Gastrocnemius medialis (tissue), 4 donors: ENCODE results near the gene NDUFB10. TPM values are rescaled to one million over a fixed set of nuclear protein-coding genes. Genes with fewer than 3 reads are reported as not detected.
A peak's percentile ranks its signal among the peaks of the same experiment; 100 is the strongest.

ENCODE experiments used
- ATAC-seq, 2 donors: fragments of 150-250 bp; one replicate each; pipeline ENCODE4 v1.9.1; 2016
- DNase-seq, 2 donors: peaks; one replicate each; pipeline ENCODE4 v3.0.0-alpha.2; 2019
- H3K27ac ChIP-seq, 4 donors: fragments of 200-600 bp; sonication (generic); 1 replicate in 1 of 4; 2 replicates in 3 of 4; pipeline ENCODE4 v1.5.1; 2016 to 2018; ENCODE audit warnings: mild to moderate bottlenecking in 2 of 4, moderate library complexity in 1 of 4
- H3K27me3 ChIP-seq, 3 donors: fragments of 200-600 bp; sonication (generic) in 2 of 3; 1 replicate in 1 of 3; 2 replicates in 2 of 3; pipeline versions ENCODE4 v1.5.1 to v1.6.0; 2016 to 2019; ENCODE audit warnings: mild to moderate bottlenecking in 1 of 3, moderate library complexity in 1 of 3
- H3K36me3 ChIP-seq, 2 donors: fragments of 200-600 bp; sonication (generic) in 1 of 2; one replicate each; pipeline ENCODE4 v1.5.1; 2017 to 2018
- H3K4me1 ChIP-seq, 2 donors: fragments of 200-600 bp; sonication (generic) in 1 of 2; one replicate each; pipeline ENCODE4 v1.5.1; 2016 to 2017; ENCODE audit warnings: mild to moderate bottlenecking in 2 of 2
- H3K4me3 ChIP-seq, 4 donors: fragments of 200-600 bp; sonication (generic) in 3 of 4; 1 replicate in 1 of 4; 2 replicates in 3 of 4; pipeline ENCODE4 v1.5.1; 2016 to 2019; ENCODE audit warnings: mild to moderate bottlenecking in 2 of 4
- H3K9me3 ChIP-seq, 3 donors: fragments of 200-600 bp; sonication (generic) in 2 of 3; 1 replicate in 1 of 3; 2 replicates in 2 of 3; pipeline ENCODE4 v1.5.1; 2016 to 2019
- CTCF ChIP-seq, 5 experiments: fragments of 450-650 bp in 3 of 5; fragments of 200-600 bp in 2 of 5; sonication (generic) in 2 of 5; IDR thresholded peaks in 4 of 5; conservative IDR thresholded peaks in 1 of 5; 1 replicate in 4 of 5; 2 replicates in 1 of 5; pipeline ENCODE4 v1.5.1; 2016 to 2019; ENCODE audit warnings: antibody characterized with exemption in 5 of 5, mild to moderate bottlenecking in 3 of 5, moderate library complexity in 3 of 5
- POLR2A ChIP-seq, 2 donors: fragments of 450-650 bp; IDR thresholded peaks; one replicate each; pipeline ENCODE4 v1.6.1; 2017; ENCODE audit warnings: antibody characterized with exemption in 2 of 2, mild to moderate bottlenecking in 2 of 2, moderate library complexity in 2 of 2
- in situ Hi-C, 4 donors: fragments of 200-750 bp; cut with MboI; loops; one replicate each; pipeline versions ENCODE4 v1.15.0 to v1.8.0; 2017; ENCODE audit warnings: low sequenced_read_pairs in 4 of 4
- intact Hi-C: fragments of 100-400 bp; cut with DNase I; formaldehyde crosslinking; loops from one replicate; pipeline ENCODE4 v1.15.1; 2023; ENCODE audit warnings: low total_unique reads
- total RNA-seq, 4 donors: library from RNA; depleted of rRNA; stranded (reverse); fragments of >200 nt; gene quantifications; one replicate each; pipeline versions ENCODE4 v1.1.0 to v1.2.3, GENCODE V29; 2016

Gene NDUFB10
- total RNA-seq, 4 donors from 2014 or later = 530 to 1,014 (median 743) TPM

- in situ Hi-C loops = no loop called here
- Histone ChIP-seq H3K27me3 (no peaks in the 10 kb centered on the region), H3K9me3 (no peaks in the 10 kb centered on the region), H3K27ac (no peak overlapping the region), H3K4me3 (no peak overlapping the region), H3K36me3 (peaks cover 0 to 54% of the 10 kb centered on the region in 2 donors), H3K4me1 (peaks cover 26 to 28% of the 10 kb centered on the region in 2 donors)
- intact Hi-C loops = loop anchor here (10.0 kb wide), 1 partner anchor 534 kb away; the partner anchor contains the start of genes CEMP1 and PDPK1
- DNase-seq = no peak
- no peak for ATAC-seq
- TF ChIP-seq POLR2A (IDR thresholded peaks at IDR 0.05) (no peak), CTCF (IDR thresholded peaks at IDR 0.05 in 4 of 5, conservative IDR thresholded peaks at IDR 0.05 in 1 of 5) (no peak)
Measured at GRCh38 chr16:2001035-2001434, 41.7 kb downstream of the NDUFB10 start.

- no peak for DNase-seq
- TF ChIP-seq CTCF (IDR thresholded peaks at IDR 0.05 in 4 of 5, conservative IDR thresholded peaks at IDR 0.05 in 1 of 5) = no peak
- TF ChIP-seq POLR2A (IDR thresholded peaks at IDR 0.05) = no peak
- no peaks in the 10 kb centered on the region for H3K9me3 ChIP-seq
- in situ Hi-C loops = no loop called here
- ATAC-seq = no peak
- no peak overlapping the region for H3K4me3 ChIP-seq
- peaks cover 0 to 54% of the 10 kb centered on the region in 2 donors for H3K36me3 ChIP-seq
- no peaks in the 10 kb centered on the region for H3K27me3 ChIP-seq
- H3K27ac ChIP-seq = no peak overlapping the region
- intact Hi-C loops = loop anchor here (10.0 kb wide), 1 partner anchor 533 kb away; the partner anchor contains the start of genes CEMP1 and PDPK1
- peaks cover 26 to 35% of the 10 kb centered on the region in 2 donors for H3K4me1 ChIP-seq
Measured at GRCh38 chr16:2001456-2002355, 42.4 kb downstream of the NDUFB10 start.

- Histone ChIP-seq H3K9me3 (no peaks in the 10 kb centered on the region), H3K27ac (no peak overlapping the region), H3K36me3 (peaks cover 0 to 54% of the 10 kb centered on the region in 2 donors), H3K27me3 (no peaks in the 10 kb centered on the region), H3K4me3 (no peak overlapping the region), H3K4me1 (peaks cover 30 to 44% of the 10 kb centered on the region in 2 donors)
- no peak for TF ChIP-seq CTCF (IDR thresholded peaks at IDR 0.05 in 4 of 5, conservative IDR thresholded peaks at IDR 0.05 in 1 of 5)
- intact Hi-C loops (loop anchor here (10.0 kb wide), 1 partner anchor 532 kb away; the partner anchor contains the start of genes CEMP1 and PDPK1), in situ Hi-C loops (no loop called here)
- ATAC-seq (no peak), DNase-seq (no peak)
Measured at GRCh38 chr16:2002406-2003230, 43.3 kb downstream of the NDUFB10 start.

GRCh38 chr16:2003231-2003826 lies 44.0 kb downstream of the NDUFB10 start:
- Histone ChIP-seq H3K27me3 (no peaks in the 10 kb centered on the region), H3K27ac (peak overlapping the region in 3 of 4 donors; percentile 65 to 79 (median 78)), H3K4me3 (no peak overlapping the region), H3K36me3 (peaks cover 0 to 47% of the 10 kb centered on the region in 2 donors), H3K4me1 (peaks cover 38 to 51% of the 10 kb centered on the region in 2 donors), H3K9me3 (no peaks in the 10 kb centered on the region)
- TF ChIP-seq POLR2A (IDR thresholded peaks at IDR 0.05) = no peak
- TF ChIP-seq CTCF (IDR thresholded peaks at IDR 0.05 in 4 of 5, conservative IDR thresholded peaks at IDR 0.05 in 1 of 5) = no peak
- ATAC-seq (no peak), DNase-seq (no peak)
- intact Hi-C loops = loop anchor here (10.0 kb wide), 1 partner anchor 531 kb away; the partner anchor contains the start of genes CEMP1 and PDPK1
- in situ Hi-C loops = no loop called here
